Measurements from ENCODE around the gene CDC42EP2.

CDC42EP2 gene

DNA sequence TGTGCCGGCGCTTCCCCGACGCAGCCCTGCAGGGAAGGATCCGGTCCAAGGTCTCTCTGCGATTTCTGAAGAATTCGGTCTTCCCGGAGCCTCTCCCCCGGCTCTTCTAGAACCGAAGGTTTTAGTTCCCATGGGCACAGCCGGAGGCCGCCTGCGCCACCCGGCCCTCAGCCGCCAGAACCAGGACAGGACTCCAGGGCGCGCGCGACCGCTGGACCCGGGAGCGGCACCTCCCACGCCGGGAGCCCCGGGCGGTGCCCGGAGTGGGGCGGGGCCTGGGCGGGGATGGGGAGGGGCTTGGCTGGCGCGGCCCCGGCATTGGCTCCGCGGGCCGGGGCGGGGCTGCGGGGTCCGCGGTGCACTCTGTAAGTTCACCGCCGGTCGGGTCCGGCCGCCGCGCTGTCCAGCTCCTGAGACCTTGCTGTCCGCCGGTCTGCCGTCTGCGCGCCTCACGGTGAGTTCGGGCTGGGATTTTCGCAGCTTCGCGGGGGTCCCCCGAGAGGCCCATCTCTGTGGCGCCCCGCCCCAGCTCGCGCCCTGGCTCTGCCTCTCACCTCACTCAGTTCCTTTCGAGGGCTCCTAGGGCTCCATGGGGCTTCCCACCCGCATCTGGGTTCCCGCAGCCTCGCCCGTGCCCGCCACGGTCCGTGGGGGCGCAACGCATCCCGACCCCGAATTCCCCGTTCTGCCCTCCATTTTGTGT lies at the start of gene CDC42EP2:
Gene CDC42EP2, plus strand, starts transcription at position 366 of the 703 bp plus-strand sequence. CDS start 6,033 bp downstream, outside the sequence.
- DNase-seq, result peak; percentile 84

DNA sequence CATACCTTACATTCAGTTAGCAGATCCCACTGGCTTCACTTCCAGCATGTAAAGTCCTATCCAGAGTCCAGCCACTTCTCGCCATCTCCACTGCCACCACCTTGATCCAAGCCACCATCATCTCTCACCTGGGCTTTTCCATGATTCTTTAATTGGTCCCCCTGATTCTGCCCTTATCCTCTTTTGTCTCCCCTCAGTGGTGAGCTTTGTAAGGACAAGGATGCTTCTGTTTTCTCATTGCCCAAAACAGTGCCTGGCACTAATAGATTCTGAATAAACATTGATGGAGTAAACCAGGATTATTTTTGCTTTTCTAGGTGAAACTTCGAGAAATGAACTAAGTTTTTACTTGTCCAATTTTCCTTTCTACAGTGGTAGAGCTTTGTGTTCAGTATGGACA lies 48.5 kb upstream of the CDC42EP2 start:
- DNase-seq, result no peak

GRCh38 chr11:65274735-65275682 lies 39.7 kb upstream of the CDC42EP2 start:
- peak; percentile 63 for DNase-seq

DNA sequence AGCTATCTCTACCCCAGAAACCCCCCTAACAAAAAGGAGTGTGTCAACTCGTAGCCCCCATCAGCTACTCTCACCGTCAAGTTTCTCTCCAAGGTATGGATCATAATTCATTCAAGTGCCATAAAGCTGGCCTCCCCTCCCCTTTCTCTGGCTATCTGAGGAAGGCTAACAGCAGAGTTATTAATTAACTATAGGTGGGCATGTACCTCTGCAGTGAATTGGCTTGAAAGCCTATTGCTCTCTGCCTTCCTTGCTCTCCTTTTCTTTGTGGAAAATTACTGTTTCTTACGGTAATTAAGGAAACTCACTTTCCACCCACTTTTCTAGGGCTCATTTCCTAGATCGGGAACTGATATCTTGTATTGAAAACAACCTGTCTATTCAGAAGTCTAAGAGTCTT lies 38.8 kb upstream of the CDC42EP2 start:
- no peak for DNase-seq

- DNase-seq, result no peak
Observed at GRCh38 chr11:65277631-65278277, 36.9 kb upstream of the CDC42EP2 start.

DNA sequence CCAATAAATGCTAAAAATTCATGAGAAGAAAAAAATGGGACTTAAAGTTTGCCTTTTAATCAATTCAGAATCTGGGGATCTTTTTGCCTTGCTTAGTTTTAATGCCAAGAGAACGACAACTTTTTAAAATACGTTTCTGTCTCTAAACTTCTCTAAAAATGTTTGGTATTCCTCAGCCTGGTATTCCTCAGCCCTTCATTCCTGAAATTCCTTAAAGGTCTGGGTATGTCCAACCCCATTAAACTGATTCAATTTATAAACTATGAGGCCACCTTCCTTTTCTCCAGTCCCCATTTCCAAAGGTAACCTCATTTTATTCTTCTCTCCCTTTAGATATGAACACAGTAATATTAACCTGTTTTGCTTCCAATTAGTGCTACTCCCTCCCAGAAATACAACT lies 36.3 kb upstream of the CDC42EP2 start:
- DNase-seq, result no peak

DNA sequence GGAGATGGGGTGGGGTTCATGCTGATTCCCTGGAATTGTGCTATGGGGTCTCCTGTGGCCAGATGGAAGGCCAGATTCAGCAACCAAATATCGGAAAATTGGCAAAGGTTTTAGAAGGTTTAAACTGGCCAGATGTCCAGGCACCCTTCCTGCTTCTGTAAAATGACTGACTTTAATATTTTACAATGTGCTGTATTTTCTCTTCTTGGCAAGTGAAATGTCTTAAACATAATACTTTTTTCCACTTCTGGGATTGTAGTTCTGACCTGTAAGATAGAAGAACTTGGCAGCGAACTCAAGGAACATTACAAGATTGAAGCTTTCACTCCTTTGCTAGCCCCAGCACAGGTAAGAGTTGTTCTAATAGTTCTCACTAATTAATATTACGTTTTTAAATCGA lies 35.4 kb upstream of the CDC42EP2 start:
- DNase-seq, result no peak

DNA sequence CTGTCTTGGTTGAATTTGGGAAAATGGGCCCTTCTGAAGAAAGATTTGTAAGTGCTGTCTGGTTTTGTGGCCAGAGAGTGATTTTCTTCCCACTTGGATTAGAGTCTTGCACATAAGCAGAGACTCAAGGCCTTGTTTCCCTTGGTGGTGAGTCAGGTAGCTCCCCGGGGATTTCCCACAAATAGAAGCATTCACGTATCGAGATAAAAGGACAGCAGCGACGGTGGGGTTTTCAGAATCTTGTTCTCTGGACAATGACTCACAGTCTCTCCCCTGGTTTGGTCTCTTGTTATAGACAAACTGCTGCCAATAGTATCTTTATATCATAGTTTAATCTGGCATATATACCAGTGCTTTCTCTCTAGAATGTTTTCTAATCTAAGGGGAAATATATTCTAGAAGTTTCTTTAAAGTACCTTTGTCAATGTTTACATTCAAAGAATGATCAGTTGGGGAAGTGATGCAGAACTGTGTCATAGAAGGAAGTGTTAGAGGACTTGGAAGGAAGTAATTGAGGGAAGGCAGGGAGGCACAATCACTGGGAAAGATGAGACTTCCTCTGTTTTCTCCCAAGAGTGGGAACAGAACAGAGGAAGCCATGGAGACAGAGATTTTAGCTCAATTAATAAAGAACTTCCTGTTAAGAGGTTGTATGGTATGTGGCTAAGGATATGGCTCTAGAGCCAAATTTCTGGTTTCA lies 34.8 kb upstream of the CDC42EP2 start:
- DNase-seq, result no peak

DNA sequence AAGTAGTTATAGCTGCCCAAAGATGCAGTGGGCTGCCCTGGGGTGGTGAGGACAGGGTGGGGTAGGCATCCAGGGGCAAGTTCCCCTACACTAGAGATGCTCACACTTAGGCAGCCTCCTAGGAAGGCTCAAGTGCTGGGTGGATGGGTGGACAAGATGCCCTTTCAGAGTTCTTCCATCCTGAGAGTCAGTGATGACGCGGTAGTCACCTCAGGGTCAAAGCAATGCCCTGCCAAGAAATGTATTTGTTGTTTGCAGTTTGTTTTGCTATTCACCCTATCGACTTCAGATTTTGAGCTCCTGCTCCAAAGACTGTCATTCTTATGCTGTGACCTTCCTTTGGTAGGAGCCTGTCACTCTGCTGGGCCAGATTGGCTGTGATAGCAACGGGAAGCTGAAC lies 34.0 kb upstream of the CDC42EP2 start:
- no peak for DNase-seq

DNA sequence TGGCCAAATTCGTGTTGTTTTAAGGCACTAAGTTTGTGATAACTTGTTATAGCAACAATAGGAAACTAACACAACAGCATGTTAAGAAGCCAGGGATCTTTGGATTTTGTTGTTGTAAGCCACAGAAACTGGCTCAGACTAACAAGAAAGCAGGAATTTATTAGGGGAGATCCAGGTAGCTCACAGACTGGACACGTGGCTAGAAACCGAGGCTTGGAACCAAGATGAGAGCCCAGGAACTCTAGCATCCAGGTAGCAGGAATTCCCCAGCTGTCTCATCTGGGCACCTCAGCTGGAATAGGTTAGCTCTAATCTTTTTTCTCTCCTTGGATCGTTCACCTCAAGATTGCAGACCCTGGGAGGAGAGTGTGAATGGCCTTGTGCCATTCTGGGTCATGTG lies 28.0 kb upstream of the CDC42EP2 start:
- DNase-seq, result no peak

DNA sequence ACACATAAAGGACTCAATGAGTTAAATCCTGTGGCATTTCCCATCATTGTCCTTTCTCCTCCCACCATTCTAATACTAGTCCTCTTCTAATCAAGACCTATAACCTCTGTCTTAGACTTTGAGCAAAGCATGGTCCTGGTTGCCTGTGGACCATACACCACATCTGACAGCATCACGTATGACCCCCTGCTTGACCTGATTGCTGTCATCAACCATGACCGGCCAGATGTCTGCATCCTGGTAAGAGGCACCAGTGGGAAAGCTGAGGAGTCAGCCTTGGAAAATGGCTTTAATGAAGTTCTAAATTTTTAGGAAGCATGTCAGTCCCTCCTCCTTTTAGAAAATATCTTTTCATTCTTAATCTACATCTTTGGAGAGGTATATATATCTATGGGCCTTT lies 27.1 kb upstream of the CDC42EP2 start:
- DNase-seq, result no peak

GRCh38 chr11:65288706-65289536 lies 25.7 kb upstream of the CDC42EP2 start:
- DNase-seq, result no peak

- no peak for DNase-seq
Observed at GRCh38 chr11:65290448-65291165, 24.1 kb upstream of the CDC42EP2 start.

- no peak for DNase-seq
Observed at GRCh38 chr11:65291613-65292012, 23.1 kb upstream of the CDC42EP2 start.

DNA sequence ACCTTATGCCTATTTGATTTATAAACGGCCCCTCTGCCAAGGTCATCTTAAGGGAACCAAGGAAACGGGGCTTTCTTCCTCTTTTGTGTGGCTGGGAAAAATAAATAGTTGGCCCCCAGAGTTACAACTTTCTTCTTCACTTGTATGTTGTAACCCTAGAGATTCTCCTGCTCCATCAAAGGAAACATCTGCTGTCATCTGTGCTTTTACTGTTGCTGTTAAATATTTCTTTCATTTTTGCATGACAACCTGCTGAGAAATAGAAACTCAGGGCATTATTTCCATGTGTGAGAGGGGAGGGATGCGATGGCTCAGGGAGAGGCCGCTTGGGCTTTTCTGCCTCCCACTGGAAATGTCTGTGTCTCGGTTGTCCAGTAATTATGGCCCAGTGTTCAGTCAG lies 21.8 kb upstream of the CDC42EP2 start:
- no peak for DNase-seq

- no peak for DNase-seq
Observed at GRCh38 chr11:65293909-65294381, 20.7 kb upstream of the CDC42EP2 start.

- DNase-seq, result no peak
Observed at GRCh38 chr11:65295001-65295400, 19.7 kb upstream of the CDC42EP2 start.

DNA sequence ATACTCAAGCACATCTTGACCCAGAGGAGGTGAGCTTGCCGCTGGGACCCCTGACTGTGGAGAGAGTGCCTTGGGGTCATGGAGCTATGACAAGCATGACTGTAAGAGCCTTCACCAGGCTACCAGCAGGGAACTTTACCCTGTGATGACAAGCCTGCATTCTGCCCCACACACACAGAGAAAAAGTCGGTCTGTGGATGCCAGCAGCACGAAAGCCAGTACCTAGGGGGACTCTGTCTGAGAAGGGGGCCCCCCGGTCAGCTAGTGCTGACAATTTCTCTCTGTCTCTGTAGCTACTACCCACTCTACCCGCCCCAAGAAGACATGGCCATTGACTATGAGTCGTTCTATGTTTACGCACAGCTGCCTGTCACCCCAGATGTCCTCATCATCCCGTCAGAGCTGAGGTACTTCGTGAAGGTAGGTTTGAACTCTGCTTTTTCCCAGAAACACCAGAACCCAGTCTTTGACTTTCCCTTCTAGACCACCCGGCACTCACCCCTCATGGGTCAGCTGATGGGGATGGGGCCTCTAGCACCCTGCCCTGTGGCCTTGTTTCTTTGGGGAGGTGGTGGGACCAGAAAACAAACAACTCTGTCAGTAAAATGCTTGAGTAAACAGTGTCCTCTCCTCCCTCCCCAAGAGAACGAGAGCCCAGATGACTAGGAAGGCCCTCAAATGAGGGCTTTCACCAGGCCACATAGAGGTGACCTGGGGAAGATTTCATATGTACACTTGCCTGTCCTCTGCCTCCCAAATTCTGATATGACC lies 18.9 kb upstream of the CDC42EP2 start:
- no peak for DNase-seq

DNA sequence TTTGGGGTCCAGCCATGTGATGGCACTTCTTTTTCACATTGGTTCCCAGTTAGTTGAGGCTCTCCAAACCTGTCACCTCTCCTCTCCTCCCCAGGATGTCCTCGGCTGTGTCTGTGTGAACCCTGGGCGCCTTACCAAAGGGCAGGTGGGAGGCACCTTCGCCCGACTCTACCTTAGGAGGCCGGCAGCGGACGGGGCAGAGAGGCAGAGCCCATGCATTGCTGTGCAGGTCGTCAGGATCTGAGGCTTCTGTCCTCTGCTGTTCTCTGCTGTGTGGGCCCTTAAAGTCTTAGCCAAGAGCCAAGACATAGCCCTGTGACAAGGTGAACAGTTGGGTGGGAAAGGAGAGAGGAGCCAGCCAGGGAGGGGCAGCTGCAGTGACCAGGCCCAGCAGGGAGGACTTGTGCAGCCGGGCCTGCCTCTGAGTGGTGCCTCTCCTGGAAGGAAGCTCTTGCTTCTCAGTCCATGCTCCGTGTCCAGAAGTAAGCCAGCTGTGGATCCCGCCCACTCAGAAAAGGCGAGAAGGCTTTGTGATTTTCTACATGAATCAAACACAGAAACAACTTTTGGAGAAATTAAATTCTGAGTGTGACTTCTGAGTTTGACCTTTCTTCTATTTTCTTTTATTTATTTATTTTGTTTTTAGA lies 17.5 kb upstream of the CDC42EP2 start:
- DNase-seq, result no peak

DNA sequence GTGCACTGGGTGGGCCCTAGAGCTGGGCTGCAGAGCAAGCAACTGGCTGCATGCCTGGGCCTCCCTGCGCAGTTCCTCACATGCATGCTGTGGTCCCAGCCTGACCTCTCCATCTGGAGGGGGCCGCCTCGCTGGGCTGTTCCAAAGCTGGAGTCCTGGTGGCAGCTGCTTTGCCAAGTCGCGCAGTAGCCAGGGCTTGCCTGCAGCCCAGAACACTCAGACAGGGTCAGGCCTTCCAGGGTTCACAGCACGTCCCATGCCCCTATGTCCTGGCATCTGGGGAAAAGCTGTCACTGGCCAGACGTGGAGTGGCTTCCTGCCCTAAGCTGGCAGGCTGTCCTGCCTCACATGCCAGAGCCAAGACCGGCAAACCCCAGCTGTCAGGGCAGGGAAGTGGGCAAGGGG lies 16.5 kb upstream of the CDC42EP2 start:
- no peak for DNase-seq

All from retina (tissue), 1 donor.